Limb (tissue), 2 donors: Measurements from ENCODE around the gene EEFSEC.

ENCODE experiments used
- DNase-seq, 2 donors: peaks; one replicate each; pipeline ENCODE4 v3.0.0-alpha.2; 2016; ENCODE audit errors: extremely low spot score in 2 of 2

EEFSEC gene

DNA sequence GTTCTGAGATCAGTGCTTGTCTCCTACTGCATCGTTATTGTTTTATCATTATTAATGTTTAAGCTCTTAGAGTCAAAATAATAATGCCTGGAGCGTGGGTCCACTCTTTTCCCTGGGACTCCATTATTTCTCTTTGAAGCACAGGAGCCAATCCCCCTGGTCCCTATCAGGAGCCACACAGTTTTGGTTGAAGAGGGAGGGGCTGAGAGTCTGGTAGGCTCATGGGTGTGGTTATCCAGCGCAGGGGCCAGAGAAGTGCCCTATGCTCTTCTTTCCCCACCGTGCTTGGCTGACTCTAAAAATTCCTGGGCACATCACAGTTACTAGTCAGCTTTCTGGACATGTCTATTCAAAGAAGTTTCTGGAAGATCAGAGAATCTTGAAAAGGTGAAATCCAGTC lies 191.9 kb downstream of the EEFSEC start:
- DNase-seq, result no peak

DNA sequence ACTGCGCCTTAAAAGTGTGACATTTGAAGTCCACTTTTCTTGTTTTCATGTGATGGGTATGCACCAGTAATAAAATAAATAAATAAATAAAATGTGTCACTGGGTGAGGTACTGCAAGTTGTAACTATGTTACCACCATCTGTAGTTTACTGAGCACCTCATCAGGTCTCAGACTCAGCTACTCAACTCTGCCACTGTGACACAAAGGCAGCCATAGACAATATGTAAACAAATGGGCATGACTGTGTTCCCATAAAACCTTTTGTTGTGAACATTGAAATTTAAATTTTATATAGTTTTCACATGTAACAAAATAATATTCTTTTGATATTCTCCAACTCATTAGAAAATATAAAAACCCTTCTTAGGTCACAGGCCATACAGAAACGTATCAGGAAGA lies 193.3 kb downstream of the EEFSEC start:
- DNase-seq, result no peak

DNA sequence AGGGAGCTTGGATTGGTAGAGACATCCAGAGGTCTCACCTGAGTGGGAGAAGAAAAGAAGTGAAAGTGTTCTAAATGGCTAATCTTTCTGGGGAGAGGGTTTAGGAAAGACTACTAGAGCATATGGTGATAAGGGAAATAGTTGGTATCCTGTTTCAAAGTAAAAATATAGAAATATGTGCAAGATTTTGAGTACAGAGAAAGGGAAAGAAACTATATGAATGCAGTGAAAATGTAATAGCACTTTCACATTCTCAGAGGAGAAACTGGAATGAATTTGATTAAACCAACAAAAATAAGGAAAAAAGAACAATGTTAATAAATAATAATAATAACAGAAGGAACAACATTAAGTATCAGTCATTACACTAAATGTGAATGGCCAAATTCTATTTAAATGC lies 194.0 kb downstream of the EEFSEC start:
- no peak for DNase-seq

DNA sequence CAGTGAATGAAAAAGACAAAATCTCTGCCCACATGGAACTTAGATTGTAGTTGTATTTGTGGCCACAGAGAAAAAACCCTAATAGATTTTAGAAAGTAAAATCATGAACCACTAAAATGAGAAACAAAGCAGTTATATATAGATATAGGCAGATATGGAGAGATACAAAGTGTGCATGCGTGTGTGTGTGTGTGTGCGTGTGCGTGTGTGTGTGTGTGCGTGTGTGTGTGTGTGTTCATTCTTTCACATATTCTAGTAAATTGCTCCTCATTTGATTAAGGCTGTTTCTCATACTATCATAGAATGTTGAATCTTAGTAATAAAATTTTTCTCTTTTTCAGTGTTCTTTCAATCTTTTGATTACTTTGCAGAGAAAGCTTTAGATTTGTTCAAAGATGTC lies 194.8 kb downstream of the EEFSEC start:
- DNase-seq, result no peak

DNA sequence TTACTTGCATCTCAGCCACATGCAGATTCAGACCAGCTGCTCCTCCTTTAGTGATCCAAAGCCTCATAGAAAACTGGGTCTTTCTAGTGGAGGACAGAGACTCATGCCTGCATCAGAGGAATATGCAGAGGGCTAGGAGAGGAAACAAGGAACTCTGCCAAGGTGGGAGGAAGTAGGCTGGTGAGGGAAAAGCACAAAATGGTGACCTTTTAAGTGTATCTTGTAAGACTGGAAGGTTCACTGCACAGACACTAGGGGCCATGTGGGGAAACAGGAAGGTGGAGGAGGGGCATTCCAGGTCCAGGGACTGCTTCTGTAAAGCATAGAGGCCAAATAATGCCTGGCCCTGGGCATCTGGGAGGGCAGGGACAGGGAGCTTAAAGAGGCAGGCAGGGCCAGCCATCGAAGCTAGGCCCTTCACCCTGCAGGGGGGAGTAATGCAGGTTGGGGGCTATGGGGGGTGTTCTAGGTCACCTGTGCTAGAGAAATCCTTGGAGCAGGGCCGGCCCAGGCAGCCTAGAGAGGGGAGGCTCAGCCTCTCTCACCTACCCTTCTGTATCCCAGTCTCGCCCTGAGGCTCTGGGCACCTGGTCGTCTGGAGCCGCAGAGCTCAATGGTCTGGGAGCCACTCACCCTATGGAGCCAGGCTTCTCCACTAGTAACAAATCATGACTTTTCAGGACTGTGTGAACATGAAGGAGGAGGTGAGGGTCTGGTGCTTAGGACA lies 195.7 kb downstream of the EEFSEC start:
- DNase-seq, result no peak

DNA sequence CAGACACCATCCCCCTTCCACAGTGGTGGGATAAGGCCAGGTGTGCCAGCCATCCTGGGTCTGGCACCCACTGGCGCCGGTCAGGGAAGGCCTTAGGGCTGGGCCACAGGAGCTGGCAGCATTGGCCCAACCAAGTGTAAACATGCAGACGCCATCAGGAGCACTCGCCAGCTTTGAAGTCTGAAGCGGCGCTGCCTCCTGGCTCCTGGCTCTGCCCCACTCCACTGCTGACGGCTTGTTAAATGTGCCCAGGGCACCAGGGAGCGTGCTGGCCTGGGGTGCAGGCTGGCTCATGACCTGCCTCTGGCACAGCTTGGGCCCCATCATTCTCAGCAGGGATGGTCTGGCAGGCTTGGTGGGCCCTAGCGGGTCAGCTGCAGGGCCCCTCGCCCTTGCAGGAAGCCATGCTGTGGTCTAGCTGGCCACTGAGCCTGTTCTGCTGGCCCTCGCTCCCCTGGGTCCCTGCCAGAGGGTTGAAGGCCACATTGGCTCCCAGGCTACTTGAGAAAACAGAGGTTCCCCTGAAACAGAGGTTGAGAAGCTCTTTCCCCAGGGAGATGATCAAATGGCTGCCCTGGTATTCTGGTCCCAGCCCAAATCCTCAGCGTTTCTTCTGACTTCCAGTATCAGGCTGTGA lies 196.8 kb downstream of the EEFSEC start:
- no peak for DNase-seq

DNA sequence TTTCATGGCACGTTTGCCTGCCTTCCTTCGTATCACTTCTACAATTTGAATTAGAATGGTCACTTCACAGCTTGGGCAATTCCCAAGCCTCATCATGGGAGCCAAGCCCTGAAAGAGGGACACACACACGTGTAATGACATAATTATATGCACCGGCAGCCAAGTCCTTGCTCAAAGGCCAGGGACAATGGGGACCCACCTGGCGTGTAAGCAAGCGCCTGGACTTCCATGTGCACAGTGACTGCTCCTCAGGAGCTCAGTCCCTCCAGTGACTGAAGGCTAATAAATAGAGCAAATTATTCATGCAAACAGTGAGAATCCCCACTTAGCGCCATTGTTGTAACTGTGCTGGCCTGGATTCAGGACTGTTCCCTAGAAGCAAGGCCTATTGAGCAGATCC lies 198.3 kb downstream of the EEFSEC start:
- DNase-seq, result no peak

DNA sequence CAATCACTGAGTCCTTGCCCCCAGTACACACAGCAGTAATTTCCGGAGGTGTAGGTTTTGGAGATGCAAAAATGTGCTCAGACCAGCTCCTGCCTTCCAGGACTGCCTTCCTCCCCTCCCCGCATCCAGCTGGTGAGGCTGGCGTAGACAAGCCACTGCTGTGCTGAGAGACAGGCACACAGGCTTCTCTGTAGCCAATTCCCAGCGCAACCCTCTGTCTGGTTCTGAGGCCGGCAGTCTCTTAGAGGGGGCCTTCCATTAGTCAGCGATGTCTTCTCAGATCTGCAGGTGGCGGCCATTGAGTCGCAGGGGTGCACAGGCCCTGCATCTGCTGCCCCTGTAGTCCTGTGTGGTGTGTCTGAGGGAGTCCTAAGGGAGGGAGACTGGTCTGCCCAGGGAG lies 199.0 kb downstream of the EEFSEC start:
- DNase-seq, result no peak

DNA sequence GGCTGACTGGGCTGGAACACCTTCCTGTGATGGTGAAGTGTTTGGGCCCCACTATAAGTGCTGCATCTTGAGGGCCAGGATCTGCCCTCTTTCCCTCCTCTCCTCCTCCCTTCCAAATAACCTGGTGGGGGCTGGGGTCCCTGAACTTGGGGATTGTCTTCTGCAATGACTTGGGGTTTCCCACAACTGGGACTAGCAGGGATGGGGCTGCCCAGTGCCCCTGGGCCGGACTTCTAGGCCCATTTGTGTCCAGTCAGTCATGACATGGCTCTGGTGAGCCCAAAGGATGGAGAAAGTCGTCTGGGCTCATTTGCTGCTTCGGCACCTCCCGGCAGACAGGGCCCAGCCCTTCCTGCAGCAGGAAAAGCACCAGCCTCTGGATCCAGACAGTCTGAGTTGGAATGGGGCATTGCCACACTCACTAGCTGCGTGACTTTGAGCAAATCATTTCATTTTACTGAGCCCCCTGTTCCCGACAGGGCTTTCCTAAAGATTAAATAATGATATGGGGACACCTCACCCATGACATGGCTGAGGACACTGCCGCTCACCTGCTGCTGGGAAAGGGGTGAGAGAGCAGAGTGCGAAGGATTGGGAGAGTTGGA lies 200.2 kb downstream of the EEFSEC start:
- no peak for DNase-seq

DNA sequence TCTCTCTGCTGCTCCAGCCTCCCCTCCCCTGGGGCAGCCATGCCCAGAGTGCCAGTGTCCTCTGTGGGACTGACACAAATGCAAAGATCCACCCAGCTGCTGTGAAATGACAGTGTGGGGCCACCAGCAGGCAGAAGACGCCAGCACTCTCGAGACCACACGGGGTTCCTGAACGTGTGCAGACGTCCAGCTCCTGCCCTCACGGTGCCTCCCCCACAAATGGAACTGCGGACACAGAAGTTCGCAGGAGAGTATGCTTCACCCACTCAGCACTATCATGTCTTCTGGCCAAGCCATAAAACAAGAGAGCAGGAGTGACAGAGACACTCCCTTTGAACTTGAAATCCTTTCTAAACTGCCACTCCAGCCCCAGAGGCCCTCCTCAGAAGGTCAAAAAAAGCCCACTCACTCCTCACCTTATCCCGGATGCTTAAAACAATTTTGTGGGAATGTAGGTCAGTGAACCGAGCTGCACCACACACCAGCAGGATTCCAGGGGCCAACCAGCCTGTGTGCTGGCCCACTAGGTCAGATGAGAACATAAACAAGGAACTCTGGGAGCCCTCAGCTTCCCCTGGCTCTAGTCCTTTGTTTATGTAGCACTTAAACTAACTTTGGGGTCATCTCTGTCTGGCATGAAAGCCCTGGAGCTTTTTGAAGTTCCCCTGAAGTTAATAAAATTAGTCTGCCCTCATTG lies 200.9 kb downstream of the EEFSEC start:
- no peak for DNase-seq

DNA sequence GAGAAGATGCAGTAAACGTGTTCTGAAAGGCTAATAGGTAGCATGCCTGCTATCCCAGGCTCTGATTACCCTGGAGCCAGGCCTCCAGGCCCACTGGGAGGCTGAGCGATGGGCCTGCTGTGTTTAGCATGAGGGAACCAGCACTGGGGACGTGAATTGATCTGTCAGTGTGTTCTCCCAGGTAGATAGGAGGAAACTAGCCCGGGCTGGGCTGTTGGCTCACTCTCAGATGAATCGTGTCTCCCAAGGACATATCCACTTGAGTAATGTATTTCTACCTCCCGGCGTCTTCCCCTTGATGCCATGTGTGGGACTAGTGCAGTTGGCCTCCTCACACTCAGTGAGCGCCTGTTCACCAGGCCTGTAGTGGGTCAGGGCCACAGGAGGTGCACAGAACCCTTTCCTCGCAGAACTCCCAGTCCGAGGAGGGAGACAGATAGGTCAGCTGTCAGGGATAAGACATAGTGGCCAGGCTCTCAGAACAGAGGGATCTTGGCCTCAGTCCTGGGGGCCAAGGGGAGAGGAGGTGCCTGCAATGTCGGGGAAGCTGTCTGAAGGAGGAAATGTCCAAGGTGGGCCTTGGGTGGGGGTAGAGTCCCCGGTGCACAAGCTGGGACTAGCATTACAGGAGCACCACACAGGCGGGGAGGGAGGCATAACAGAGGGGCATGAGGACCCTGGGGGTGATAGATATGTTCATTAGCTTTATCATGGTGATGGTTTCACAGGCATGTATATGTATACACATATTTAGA lies 201.7 kb downstream of the EEFSEC start:
- DNase-seq, result no peak

DNA sequence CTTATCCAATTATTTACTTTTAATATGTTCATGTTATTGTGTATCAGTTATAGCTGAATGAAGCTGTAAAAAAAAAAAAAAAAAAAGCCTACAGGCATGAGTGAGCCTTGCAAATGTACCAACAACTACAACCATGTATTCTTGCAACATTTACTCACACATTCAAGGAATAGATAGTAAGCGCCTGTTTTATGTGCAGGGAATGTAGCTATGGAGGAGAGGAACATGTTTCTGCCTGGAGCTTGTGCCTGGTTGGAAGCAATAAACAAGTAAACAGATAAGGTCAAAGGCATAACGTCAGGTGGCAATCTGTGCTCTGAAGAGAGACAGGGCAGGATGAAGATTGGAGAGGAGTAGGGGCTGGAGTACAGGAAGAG lies 202.2 kb downstream of the EEFSEC start:
- no peak for DNase-seq

DNA sequence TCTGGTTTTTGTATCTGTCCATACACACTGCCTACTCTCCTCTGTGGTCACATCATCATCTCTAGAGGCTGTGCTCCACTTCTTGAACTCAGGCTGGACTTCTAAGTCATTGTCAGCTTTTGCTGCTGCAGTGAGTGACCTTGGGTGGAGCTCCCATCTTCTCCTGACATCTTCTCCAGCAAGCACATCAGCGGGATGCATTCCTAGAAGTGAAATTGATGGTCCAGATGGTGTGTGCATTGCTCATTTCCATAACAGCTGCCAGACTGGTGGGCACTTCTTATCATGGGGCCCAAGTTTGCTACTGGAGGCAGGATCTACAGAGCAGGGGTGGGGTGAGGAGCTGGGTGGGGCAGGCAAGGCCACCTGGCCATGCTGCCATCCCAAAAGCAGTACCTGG lies 203.5 kb downstream of the EEFSEC start:
- no peak for DNase-seq

DNA sequence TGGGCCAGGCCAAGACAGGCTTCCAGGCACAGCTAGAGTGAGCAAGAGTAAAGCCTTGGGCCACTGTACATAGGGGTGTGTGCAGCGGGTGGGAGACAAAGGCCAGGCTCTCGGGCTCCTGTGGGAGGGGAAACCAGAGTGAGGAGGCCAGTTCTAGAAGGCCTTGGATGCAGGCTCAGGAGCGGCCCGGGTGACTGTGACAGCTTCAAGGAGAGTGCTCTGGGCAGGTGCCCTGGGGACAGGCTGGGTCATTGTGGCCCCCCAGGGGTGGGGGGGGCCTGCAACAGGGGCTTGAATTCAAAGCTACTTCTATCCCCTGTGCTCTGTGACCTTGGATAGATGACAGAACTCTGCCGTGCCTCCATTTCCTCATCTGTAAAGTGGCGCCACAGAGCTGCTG lies 204.3 kb downstream of the EEFSEC start:
- no peak for DNase-seq

DNA sequence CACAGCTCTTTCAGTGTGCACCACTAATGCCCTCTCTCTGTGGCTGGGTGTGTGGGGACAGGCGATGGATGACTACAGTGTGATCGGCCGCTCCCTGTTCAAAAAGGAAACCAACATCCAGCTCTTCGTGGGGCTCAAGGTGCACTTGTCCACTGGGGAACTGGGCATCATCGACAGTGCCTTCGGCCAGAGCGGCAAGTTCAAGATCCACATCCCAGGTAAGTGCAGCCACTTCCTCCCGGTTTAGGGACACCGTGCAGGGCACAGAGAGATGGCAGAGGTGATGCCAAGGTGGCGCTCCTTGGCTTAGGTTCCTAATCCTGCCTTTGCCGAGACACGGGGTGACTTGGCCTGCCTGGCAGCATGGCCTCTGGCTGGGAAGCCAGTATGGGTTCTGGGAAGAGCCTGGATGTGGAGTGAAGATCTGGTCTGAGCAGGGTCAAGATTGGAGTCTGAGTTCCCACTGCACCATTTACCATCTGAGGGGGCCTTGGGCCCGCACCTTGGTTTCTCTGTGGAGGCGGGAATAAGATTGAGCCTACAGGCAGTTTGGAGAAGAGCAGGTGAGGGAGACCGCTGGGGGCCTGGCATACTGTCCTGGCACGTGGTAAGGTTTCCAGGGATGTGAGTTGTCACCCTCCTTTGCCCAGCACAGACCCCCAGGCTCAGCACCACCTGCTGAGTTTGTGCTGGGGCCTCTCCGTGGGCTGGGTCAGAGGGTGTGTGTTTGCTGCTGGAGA lies 205.0 kb downstream of the EEFSEC start:
- DNase-seq, result no peak

DNA sequence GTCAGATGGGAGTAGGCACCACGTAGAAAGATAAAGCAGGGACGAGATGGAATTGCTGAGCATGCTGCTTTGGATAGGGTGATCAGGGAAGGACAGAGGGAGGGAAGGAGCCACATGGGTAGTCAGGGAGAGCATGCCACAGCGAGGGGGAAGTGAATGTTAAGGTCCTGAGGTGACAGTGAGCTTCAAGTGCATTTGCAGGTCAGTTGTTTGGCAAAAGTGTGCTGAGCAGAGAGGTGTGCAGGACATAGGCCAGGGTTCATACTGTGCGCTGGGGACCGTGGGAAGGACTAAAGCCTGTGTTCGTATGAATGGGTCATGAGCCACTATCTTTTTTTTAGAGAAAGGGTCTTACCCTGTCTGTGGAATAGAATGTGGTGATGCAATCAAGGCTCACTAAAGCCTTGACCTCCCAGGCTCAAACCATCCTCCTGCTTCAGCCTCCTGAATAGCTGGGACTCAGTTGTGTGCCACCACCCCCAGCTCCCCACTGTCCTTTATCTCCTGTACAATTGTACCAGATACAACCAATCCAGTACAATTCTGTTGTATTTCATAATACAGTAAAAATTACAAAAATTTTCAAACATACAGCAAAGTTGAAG lies 205.9 kb downstream of the EEFSEC start:
- DNase-seq, result no peak

DNA sequence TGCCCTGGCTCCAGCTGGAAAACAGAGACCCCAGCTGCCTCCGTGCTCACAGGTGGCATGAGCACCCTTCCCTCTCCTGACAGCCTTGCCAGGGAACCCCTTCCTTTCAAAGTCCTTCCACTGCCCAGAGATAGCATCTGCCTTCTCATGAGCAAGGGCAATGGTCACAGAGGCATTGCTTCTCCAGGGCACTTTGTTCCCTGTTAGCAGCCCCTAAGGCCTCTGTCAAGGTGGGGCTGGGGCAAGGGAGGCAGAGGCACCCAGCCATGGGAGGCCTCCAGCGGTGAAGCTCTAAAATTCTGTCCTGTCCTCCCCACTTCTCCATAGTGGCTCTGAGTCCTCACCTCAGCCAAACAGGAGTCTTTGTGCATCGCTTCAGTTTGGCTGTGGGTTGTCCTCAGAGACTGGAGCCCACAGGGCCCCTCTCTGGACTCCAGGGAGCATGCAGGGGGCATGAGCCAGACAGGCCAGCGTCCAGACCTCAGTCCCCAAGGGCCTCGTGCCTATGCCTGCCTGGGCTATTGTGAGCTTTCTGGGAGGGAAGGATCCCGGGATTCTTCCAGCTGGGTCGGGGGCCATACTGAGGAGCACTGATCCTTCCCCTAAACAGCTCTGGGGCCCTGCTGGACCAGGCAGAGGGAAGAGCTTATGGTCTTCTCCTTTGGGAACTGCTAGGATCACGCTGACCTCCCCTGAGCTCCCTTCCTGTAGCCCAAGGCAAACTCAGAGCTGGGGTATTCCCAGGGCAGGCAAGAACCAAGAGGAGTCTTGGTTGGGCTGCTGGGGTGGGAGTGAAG lies 206.8 kb downstream of the EEFSEC start:
- no peak for DNase-seq

DNA sequence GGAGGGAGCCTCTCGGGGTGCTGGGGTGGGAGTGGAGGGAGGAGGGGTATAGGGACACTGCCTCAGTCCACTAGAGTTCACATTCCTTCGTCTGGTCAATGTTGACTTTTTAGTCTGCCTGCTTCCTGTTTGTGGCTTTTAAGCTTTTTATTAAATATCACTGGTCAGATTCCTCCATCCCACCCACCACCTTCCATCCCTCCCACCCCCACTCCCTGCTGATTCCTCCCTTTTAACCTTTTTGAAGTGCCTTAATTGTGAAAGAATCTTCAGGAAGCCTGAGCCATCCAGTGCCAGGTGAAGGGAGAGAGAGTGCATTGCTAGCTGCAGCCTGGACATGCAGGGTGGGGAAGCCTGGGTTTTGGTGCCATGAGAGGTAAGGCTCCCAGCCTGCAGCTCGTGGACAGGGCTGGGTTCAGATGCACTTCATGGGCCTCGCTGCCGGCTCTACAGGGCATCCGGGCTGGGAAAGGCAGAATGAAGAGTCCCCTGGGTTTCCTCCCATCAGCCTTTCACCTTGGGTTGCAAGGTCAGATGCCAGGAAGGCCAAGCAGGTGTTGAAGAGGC lies 207.5 kb downstream of the EEFSEC start:
- DNase-seq, result no peak
